Pancreas (tissue), 10 donors: ENCODE results near the gene MORN5. TPM values are rescaled to one million over a fixed set of nuclear protein-coding genes. Genes with fewer than 3 reads are reported as not detected.

Experiments used
- ATAC-seq, 4 donors: fragments of 200-7000 bp; cut with Tn5 transposase; one replicate each; pipeline versions ENCODE4 v1.8.0 to v1.9.1; 2020; ENCODE audit warnings: mild to moderate bottlenecking in 4 of 4, moderate library complexity in 4 of 4
- DNase-seq, 6 donors: peaks; one replicate each; pipeline ENCODE4 v3.0.0-alpha.2; 2020
- FAIRE-seq: peaks from 2 replicates; lab custom pipeline; 2012; peaks lifted over from hg19 to GRCh38; lab: Jason Lieb, UNC
- H3K27ac ChIP-seq, 4 donors: fragments of 200-600 bp; sonication (generic); 1 replicate in 3 of 4; 2 replicates in 1 of 4; pipeline versions ENCODE4 v1.5.0 to v1.8.0; 2020
- H3K27me3 ChIP-seq, 4 donors: fragments of 200-600 bp; one replicate each; pipeline ENCODE4 v1.8.0; 2021
- H3K36me3 ChIP-seq, 3 donors: fragments of 200-600 bp; sonication (generic) in 1 of 3; one replicate each; pipeline versions ENCODE4 v1.5.0 to v1.8.0; 2020 to 2021
- H3K4me1 ChIP-seq, 3 donors: fragments of 200-600 bp; one replicate each; pipeline ENCODE4 v1.8.0; 2021
- H3K4me3 ChIP-seq, 4 donors: fragments of 200-600 bp; sonication (generic) in 2 of 4; one replicate each; pipeline versions ENCODE4 v1.5.0 to v1.8.0; 2020 to 2021
- H3K9me3 ChIP-seq, 4 donors: fragments of 200-600 bp; one replicate each; pipeline ENCODE4 v1.8.0; 2021
- CTCF ChIP-seq, 4 donors: fragments of 200-600 bp; sonication (generic) in 3 of 4; IDR thresholded peaks; one replicate each; pipeline versions ENCODE4 v1.5.0 to v1.8.0; 2021; ENCODE audit warnings: antibody characterized with exemption in 4 of 4
- WGBS, 2 donors: extraction: QIAGEN DNeasy Blood & Tissue Kit; methylation state at CpG; one replicate each; pipeline ENCODE4 v1.1.7; 2013; 5-methylcytosine and 5-hydroxymethylcytosine counted together
- intact Hi-C, 3 donors: fragments of 100-400 bp; cut with DNase I; formaldehyde crosslinking; loops; one replicate each; pipeline versions ENCODE4 v1.11.1 to v1.14.2; 2022
- polyA plus RNA-seq, 2 donors: library from polyadenylated mRNA; stranded (reverse); fragments of 200-250 nt; gene quantifications; one replicate each; pipeline ENCODE4 v1.2.3, GENCODE V29; 2013
- total RNA-seq, 6 donors: library from RNA; stranded (reverse); fragmentation: NEBNext Ultra II Directional in 4 of 6; extraction: Animal tissue kit (Norgen Biotek cat#: 25700) in 4 of 6; gene quantifications; one replicate each; pipeline versions ENCODE4 v1.2.1 to v1.2.4, GENCODE V29; 2021 to 2023
- donor health status: healthy with polysubstance abuse.
- donor health status: DM: no; HTN: no; CAD: no; lungs with moderate emphysema.
- donor health status: DM: no; HTN: no; CAD: no.
- donor health status: control.
- donor health status: control.
- donor health status: Bipolar disorder and iron deficiency.
- donor health status: DM: yes; HTN: yes; CAD: no.
- donor health status: DM: no; HTN: no; CAD: no.
- donor health status: DM: no; HTN: no; CAD: no.
- donor health status: DM: yes; HTN: yes; CAD: no.

MORN5 gene
- total and polyA plus RNA-seq, 8 donors = 0.45 to 0.79 (median 0.71) TPM; not detected in 5

DNA sequence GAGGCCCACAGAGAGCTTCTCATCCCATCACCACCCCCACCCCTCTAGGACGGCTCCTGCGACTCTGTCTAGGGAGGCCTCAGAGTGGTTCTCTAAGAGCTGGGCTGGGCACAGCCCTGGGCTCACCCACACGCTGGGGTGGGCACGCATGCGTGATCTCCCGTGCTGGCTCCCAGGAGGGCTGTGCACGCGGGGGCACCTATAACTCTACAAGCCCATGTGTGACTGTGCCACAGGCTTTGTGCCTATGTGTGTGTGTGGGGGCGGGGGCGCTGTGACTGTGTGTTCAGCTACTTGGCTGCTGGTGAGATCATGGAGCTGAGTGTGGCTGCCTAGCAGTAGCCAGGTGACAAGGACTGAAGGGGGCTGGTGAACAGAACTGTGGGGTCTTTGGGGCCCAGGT lies 32.3 kb upstream of the MORN5 start:
- no peaks in the 10 kb centered on the region for H3K9me3 ChIP-seq
- no peak overlapping the region for H3K4me3 ChIP-seq
- no peak for DNase-seq
- no peak overlapping the region for H3K27ac ChIP-seq
- no peak for TF ChIP-seq CTCF (IDR thresholded peaks at IDR 0.05)
- FAIRE-seq = no peak
- H3K27me3 ChIP-seq = no peaks in the 10 kb centered on the region
- WGBS, 2 donors = 67 to 71% methylated on average over 10 of the region's 10 CpGs
- intact Hi-C loops = loop anchor here in 2 of 3 donors (2.0 to 5.0 kb wide), 2 partner anchors 220 to 223 kb away; no protein-coding TSS in a partner anchor
- no peak for ATAC-seq
- peaks cover 0 to 5% (median 0%) of the 10 kb centered on the region in 3 donors for H3K4me1 ChIP-seq
- no peaks in the 10 kb centered on the region for H3K36me3 ChIP-seq

DNA sequence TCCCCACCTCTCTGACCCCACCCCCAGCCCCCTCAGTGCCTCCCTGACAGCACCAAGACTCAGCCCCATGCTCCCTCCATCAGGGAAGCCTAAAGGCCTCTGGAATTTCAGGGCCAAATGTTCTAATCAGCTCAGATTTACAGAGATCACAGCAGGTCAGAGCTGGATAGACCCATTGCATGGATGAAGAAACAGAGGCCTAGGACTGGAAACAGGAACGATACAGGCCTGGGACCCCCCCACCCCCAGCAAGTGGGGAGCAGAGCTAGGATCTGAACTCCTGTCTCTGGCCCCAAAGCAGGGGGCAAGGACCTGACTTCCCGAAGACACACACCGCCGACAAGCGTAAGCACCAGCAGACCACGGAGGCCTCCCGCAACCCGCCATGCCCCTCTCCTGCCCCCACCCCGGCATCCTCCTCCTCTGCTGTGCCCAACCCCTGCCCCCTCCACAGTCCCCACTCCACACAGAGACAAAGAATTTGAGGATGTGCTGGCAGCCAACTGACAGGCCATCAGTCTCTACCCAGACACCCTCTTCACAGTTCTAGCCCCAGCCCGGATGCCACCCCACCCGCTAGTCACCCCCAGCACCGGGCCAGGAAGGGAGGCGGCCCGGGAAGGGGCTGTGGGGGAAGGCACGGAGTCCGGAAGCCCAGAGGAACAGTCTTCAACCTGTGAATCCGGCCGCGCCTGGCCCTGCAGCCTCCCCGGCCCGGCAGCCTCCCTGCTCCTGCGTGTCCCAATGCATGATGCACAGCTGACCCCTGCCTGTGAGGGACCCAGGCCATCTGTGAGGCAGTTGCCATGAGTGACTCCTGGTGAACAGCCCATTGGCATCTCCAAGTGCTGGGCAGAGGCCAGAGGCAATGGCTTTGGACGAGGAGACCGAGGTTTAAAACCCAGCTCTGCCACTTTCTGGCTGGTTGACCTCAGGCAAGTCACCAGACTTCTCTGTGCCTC lies 31.4 kb upstream of the MORN5 start:
- FAIRE-seq (no peak), ATAC-seq (no peak)

GRCh38 chr9:122128969-122129343 lies 30.8 kb upstream of the MORN5 start:
- Histone ChIP-seq H3K36me3 (no peaks in the 10 kb centered on the region), H3K9me3 (no peaks in the 10 kb centered on the region), H3K4me1 (peaks cover 0 to 5% (median 0%) of the 10 kb centered on the region in 3 donors), H3K27ac (no peak overlapping the region), H3K4me3 (no peak overlapping the region), H3K27me3 (no peaks in the 10 kb centered on the region)
- intact Hi-C loops = loop anchor here in 1 of 3 donors (5.0 kb wide), 1 partner anchor 218 kb away; no protein-coding TSS in a partner anchor
- FAIRE-seq (no peak), ATAC-seq (no peak), DNase-seq (no peak)
- 73 to 85% methylated on average over 7 of the region's 7 CpGs for WGBS, 2 donors
- no peak for TF ChIP-seq CTCF (IDR thresholded peaks at IDR 0.05)

More for the DNA sequence above, 31.4 kb upstream of the MORN5 start:
- Histone ChIP-seq H3K36me3 (no peaks in the 10 kb centered on the region), H3K4me1 (peaks cover 0 to 5% (median 0%) of the 10 kb centered on the region in 3 donors), H3K9me3 (no peaks in the 10 kb centered on the region), H3K27ac (no peak overlapping the region), H3K4me3 (no peak overlapping the region), H3K27me3 (no peaks in the 10 kb centered on the region)
- TF ChIP-seq CTCF (IDR thresholded peaks at IDR 0.05) = no peak
- no peak for DNase-seq
- intact Hi-C loops = loop anchor here in 1 of 3 donors (5.0 kb wide), 1 partner anchor 219 kb away; no protein-coding TSS in a partner anchor
- 83 to 88% methylated on average over 23 to 24 of the region's 24 CpGs for WGBS, 2 donors

GRCh38 chr9:122129969-122130368 lies 29.7 kb upstream of the MORN5 start:
- Histone ChIP-seq H3K27ac (no peak overlapping the region), H3K9me3 (no peaks in the 10 kb centered on the region), H3K36me3 (no peaks in the 10 kb centered on the region), H3K27me3 (no peaks in the 10 kb centered on the region), H3K4me1 (peaks cover 0 to 5% (median 0%) of the 10 kb centered on the region in 3 donors), H3K4me3 (no peak overlapping the region)
- intact Hi-C loops = loop anchor here in 1 of 3 donors (5.0 kb wide), 1 partner anchor 217 kb away; no protein-coding TSS in a partner anchor
- FAIRE-seq (no peak), ATAC-seq (no peak), DNase-seq (no peak)
- no peak for TF ChIP-seq CTCF (IDR thresholded peaks at IDR 0.05)
- 90 to 94% methylated on average over 2 of the region's 2 CpGs for WGBS, 2 donors
